Measurements from ENCODE around the gene FBXW11.
"Not testable (repeated sequence)": the region's sequence is repeated elsewhere in the genome, so short reads cannot be mapped to it uniquely, and the experiment has no call there.

FBXW11 gene

GRCh38 chr5:172043865-172044264 lies 37.4 kb upstream of the FBXW11 start:
- no peak for TF ChIP-seq CTCF (IDR thresholded peaks at IDR 0.05; ENCODE audit: low read depth, low read length)
- no peak overlapping the region for H3K4me3 ChIP-seq (ENCODE audit: low read depth, low read length)

- TF ChIP-seq CTCF (IDR thresholded peaks at IDR 0.05; ENCODE audit: low read depth, low read length) = no peak
- H3K4me3 ChIP-seq (ENCODE audit: low read depth, low read length) = no peak overlapping the region
Observed at GRCh38 chr5:172042183-172042582, 35.7 kb upstream of the FBXW11 start.

GRCh38 chr5:172038167-172038566 lies 31.7 kb upstream of the FBXW11 start:
- H3K4me3 ChIP-seq (ENCODE audit: low read depth, low read length) = no peak overlapping the region
- TF ChIP-seq CTCF (IDR thresholded peaks at IDR 0.05; ENCODE audit: low read depth, low read length) = no peak

- H3K4me3 ChIP-seq (ENCODE audit: low read depth, low read length) = no peak overlapping the region
- TF ChIP-seq CTCF (IDR thresholded peaks at IDR 0.05; ENCODE audit: low read depth, low read length) = no peak
Observed at GRCh38 chr5:172035049-172035448, 28.6 kb upstream of the FBXW11 start.

- no peak overlapping the region for H3K4me3 ChIP-seq (ENCODE audit: low read depth, low read length)
Observed at GRCh38 chr5:172031894-172032461, 25.5 kb upstream of the FBXW11 start.

GRCh38 chr5:172029876-172030275 lies 23.4 kb upstream of the FBXW11 start:
- H3K4me3 ChIP-seq (ENCODE audit: low read depth, low read length) = no peak overlapping the region
- TF ChIP-seq CTCF (IDR thresholded peaks at IDR 0.05; ENCODE audit: low read depth, low read length) = no peak

More at GRCh38 chr5:172031894-172032461, 25.5 kb upstream of the FBXW11 start:
- no peak for TF ChIP-seq CTCF (IDR thresholded peaks at IDR 0.05; ENCODE audit: low read depth, low read length)

- TF ChIP-seq CTCF (IDR thresholded peaks at IDR 0.05; ENCODE audit: low read depth, low read length) = no peak
- H3K4me3 ChIP-seq (ENCODE audit: low read depth, low read length) = no peak overlapping the region
Observed at GRCh38 chr5:172028167-172028566, 21.7 kb upstream of the FBXW11 start.

- H3K4me3 ChIP-seq (ENCODE audit: low read depth, low read length) = not testable (repeated sequence)
Observed at GRCh38 chr5:172020110-172020786, 13.8 kb upstream of the FBXW11 start.
